DND-41 (cell line): ENCODE data around the gene TMEM238.

Source experiments
- EZH2 ChIP-seq: IDR thresholded peaks from 3 replicates; pipeline ENCODE4 v1.6.1; 2012; ENCODE audit warnings: borderline replicate concordance, low read depth, mild to moderate bottlenecking, moderate library complexity, low read length, inconsistent platforms; ENCODE audit not compliant: severe bottlenecking
- TF ChIP-seq, protein P1 (sequence below): IDR thresholded peaks from 2 replicates; pipeline ENCODE4 v1.5.1; 2012; ENCODE audit warnings: borderline replicate concordance, low read length, moderate library complexity, mild to moderate bottlenecking; ENCODE audit not compliant: poor library complexity, severe bottlenecking; ENCODE audit errors: extremely low read depth

DNA sequence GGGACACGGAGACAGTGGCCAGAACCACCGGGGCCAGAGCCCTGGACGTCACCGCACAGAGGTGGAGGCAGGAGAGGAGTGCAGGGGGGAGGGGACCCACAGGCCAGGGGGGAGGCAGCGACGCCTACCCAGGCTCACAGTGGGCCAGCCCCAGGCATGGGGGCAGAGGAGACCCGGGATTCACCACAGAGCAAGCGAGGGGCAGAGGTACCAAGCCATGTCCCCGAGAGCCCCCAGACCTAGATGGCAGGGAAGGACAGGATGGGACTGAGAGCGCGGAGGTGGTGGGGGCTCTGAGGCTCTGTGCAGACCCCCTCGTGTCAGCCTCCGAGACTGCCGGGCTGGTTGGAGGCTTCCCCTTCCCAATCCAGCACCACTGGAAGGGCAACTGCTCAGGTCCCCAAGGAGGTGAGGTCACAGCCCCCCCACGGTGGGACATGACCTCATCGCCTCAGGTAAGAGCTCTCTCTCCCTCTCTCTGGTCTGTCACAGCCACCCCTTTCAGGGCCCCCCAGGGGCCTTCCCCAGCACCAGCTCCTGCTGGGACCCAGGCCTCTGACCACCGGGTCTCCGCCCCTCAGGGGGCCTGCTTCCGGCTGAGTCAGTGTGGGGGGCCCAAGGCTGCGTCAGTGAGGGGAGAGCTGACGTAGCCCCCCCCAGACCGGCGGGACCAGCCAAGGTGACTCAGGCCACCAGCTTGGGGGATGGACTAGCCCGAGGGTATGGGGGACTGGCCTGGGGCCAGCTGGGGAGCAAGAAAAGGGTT is 11.6 kb downstream of the TMEM238 start:
- TF ChIP-seq, protein P1, sequence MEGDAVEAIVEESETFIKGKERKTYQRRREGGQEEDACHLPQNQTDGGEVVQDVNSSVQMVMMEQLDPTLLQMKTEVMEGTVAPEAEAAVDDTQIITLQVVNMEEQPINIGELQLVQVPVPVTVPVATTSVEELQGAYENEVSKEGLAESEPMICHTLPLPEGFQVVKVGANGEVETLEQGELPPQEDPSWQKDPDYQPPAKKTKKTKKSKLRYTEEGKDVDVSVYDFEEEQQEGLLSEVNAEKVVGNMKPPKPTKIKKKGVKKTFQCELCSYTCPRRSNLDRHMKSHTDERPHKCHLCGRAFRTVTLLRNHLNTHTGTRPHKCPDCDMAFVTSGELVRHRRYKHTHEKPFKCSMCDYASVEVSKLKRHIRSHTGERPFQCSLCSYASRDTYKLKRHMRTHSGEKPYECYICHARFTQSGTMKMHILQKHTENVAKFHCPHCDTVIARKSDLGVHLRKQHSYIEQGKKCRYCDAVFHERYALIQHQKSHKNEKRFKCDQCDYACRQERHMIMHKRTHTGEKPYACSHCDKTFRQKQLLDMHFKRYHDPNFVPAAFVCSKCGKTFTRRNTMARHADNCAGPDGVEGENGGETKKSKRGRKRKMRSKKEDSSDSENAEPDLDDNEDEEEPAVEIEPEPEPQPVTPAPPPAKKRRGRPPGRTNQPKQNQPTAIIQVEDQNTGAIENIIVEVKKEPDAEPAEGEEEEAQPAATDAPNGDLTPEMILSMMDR: no peak
- no peak for TF ChIP-seq EZH2
